Measurements from ENCODE around the gene PVALEF. TPM values are rescaled to one million over a fixed set of nuclear protein-coding genes. Genes with fewer than 3 reads are reported as not detected.

Gene PVALEF
- total RNA-seq, 6 experiments from 2014 or later: not detected

- Mint-ChIP-seq H3K4me3 (no peak overlapping the region), H3K36me3 (ENCODE audit: low read depth) (no peaks in the 10 kb centered on the region), H3K27ac (no peak overlapping the region), H3K9me3 (no peaks in the 10 kb centered on the region), H3K4me1 (ENCODE audit: low read depth) (no peaks in the 10 kb centered on the region), H3K27me3 (ENCODE audit: insufficient read depth) (no peaks in the 10 kb centered on the region)
- no peak for TF ChIP-seq CTCF (IDR thresholded peaks at IDR 0.05)
- DNase-seq: no peak
Measured at GRCh38 chr17:81194941-81195901, 29.9 kb downstream of the PVALEF start.

GRCh38 chr17:81195941-81196495 is 30.7 kb downstream of the PVALEF start:
- TF ChIP-seq CTCF (IDR thresholded peaks at IDR 0.05): no peak
- Mint-ChIP-seq H3K9me3 (no peaks in the 10 kb centered on the region), H3K4me1 (ENCODE audit: low read depth) (no peaks in the 10 kb centered on the region), H3K36me3 (ENCODE audit: low read depth) (no peaks in the 10 kb centered on the region), H3K27ac (no peak overlapping the region), H3K4me3 (no peak overlapping the region), H3K27me3 (ENCODE audit: insufficient read depth) (no peaks in the 10 kb centered on the region)
- no peak for DNase-seq

- H3K27me3 Mint-ChIP-seq (ENCODE audit: insufficient read depth): no peaks in the 10 kb centered on the region
- no peak for TF ChIP-seq CTCF (IDR thresholded peaks at IDR 0.05)
- H3K27ac Mint-ChIP-seq: no peak overlapping the region
- no peaks in the 10 kb centered on the region for H3K36me3 Mint-ChIP-seq (ENCODE audit: low read depth)
- H3K4me1 Mint-ChIP-seq (ENCODE audit: low read depth): no peaks in the 10 kb centered on the region
- H3K4me3 Mint-ChIP-seq: no peak overlapping the region
- H3K9me3 Mint-ChIP-seq: no peaks in the 10 kb centered on the region
- DNase-seq: no peak
Measured at GRCh38 chr17:81196505-81197408, 31.4 kb downstream of the PVALEF start.

- Mint-ChIP-seq H3K4me3 (no peak overlapping the region), H3K27ac (no peak overlapping the region), H3K36me3 (ENCODE audit: low read depth) (no peaks in the 10 kb centered on the region), H3K27me3 (ENCODE audit: insufficient read depth) (no peaks in the 10 kb centered on the region), H3K9me3 (no peaks in the 10 kb centered on the region), H3K4me1 (ENCODE audit: low read depth) (no peaks in the 10 kb centered on the region)
- no peak for DNase-seq
- no peak for TF ChIP-seq CTCF (IDR thresholded peaks at IDR 0.05)
Measured at GRCh38 chr17:81197409-81197795, 32.1 kb downstream of the PVALEF start.

- H3K4me3 Mint-ChIP-seq: no peak overlapping the region
- H3K9me3 Mint-ChIP-seq: no peaks in the 10 kb centered on the region
- no peaks in the 10 kb centered on the region for H3K4me1 Mint-ChIP-seq (ENCODE audit: low read depth)
- TF ChIP-seq CTCF (IDR thresholded peaks at IDR 0.05): no peak
- H3K27ac Mint-ChIP-seq: no peak overlapping the region
- no peaks in the 10 kb centered on the region for H3K36me3 Mint-ChIP-seq (ENCODE audit: low read depth)
- no peaks in the 10 kb centered on the region for H3K27me3 Mint-ChIP-seq (ENCODE audit: insufficient read depth)
- DNase-seq: no peak
Measured at GRCh38 chr17:81197831-81198490, 32.7 kb downstream of the PVALEF start.

All from HFFc6 (cell line).